Psoas muscle (tissue), 8 donors: ENCODE data around the gene MALRD1. TPM values are rescaled to one million over a fixed set of nuclear protein-coding genes. Genes with fewer than 3 reads are reported as not detected.

Experiments
- ATAC-seq, 4 donors: fragments of 200-7000 bp; cut with Tn5 transposase; one replicate each; pipeline ENCODE4 v1.9.1; 2020; ENCODE audit warnings: moderate library complexity in 3 of 4, mild to moderate bottlenecking in 2 of 4
- DNase-seq, 2 donors: peaks; one replicate each; pipeline ENCODE4 v3.0.0-alpha.2; 2020
- H3K27ac ChIP-seq: fragments of 200-600 bp; one replicate; pipeline ENCODE4 v1.8.0; 2022
- H3K27me3 ChIP-seq, 3 donors: fragments of 200-600 bp in 1 of 3; one replicate each; pipeline versions ENCODE4 v1.6.1 to v1.8.0; 2013 to 2022; ENCODE audit warnings: low read length in 2 of 3, mild to moderate bottlenecking in 2 of 3, moderate library complexity in 1 of 3; ENCODE audit not compliant: insufficient read depth in 3 of 3
- H3K36me3 ChIP-seq, 2 donors: fragments of 200-600 bp in 1 of 2; one replicate each; pipeline versions ENCODE4 v1.6.1 to v1.8.0; 2013 to 2022; ENCODE audit warnings: low read depth in 1 of 2, mild to moderate bottlenecking in 1 of 2, moderate library complexity in 1 of 2; ENCODE audit not compliant: insufficient read depth in 1 of 2
- H3K4me1 ChIP-seq: fragments of 200-600 bp; one replicate; pipeline ENCODE4 v1.8.0; 2022
- H3K4me3 ChIP-seq: fragments of 200-600 bp; one replicate; pipeline ENCODE4 v1.8.0; 2022; ENCODE audit warnings: mild to moderate bottlenecking
- H3K9me3 ChIP-seq: fragments of 200-600 bp; one replicate; pipeline ENCODE4 v1.8.0; 2022
- CTCF ChIP-seq: fragments of 200-600 bp; IDR thresholded peaks from one replicate; pipeline ENCODE4 v1.8.0; 2022; ENCODE audit warnings: antibody characterized with exemption
- WGBS, 3 donors: extraction: QIAGEN DNeasy Blood & Tissue Kit; methylation state at CpG; one replicate each; pipeline versions ENCODE4 v1.1.6 to v1.1.7; 2013; 5-methylcytosine and 5-hydroxymethylcytosine counted together
- intact Hi-C, 2 donors: fragments of 100-400 bp; cut with DNase I; formaldehyde crosslinking; loops; one replicate each; pipeline versions ENCODE4 v1.11.0 to v1.14.2; 2022
- polyA plus RNA-seq, 3 donors: library from polyadenylated mRNA; stranded (reverse); fragments of 200-250 nt; gene quantifications; one replicate each; pipeline ENCODE4 v1.2.3, GENCODE V29; 2013
- total RNA-seq, 4 donors: library from RNA; stranded (reverse); fragmentation: NEBNext Ultra II Directional in 2 of 4; extraction: Animal tissue kit (Norgen Biotek cat#: 25700) in 2 of 4; gene quantifications; one replicate each; pipeline versions ENCODE4 v1.2.1 to v1.2.4, GENCODE V29; 2021 to 2023
- donor health status: healthy with polysubstance abuse.
- donor health status: DM: no; HTN: no; CAD: no; lungs with moderate emphysema.
- donor health status: Bipolar disorder and iron deficiency.
- donor health status: healthy.
- donor health status: DM: yes; HTN: yes; CAD: no.
- donor health status: DM: no; HTN: no; CAD: no.
- donor health status: DM: no; HTN: no; CAD: no.
- donor health status: DM: yes; HTN: yes; CAD: no.

MALRD1 gene
- total and polyA plus RNA-seq, 7 donors, result 0.12 to 0.39 (median 0.27) TPM; not detected in 3

- WGBS, 3 donors, result 10 to 16% (median 14%) methylated on average over 3 of the region's 3 CpGs
- no peak overlapping the region for H3K27ac ChIP-seq
- intact Hi-C loops, result no loop called here
- no peaks in the 10 kb centered on the region for H3K36me3 ChIP-seq
- no peaks in the 10 kb centered on the region for H3K9me3 ChIP-seq
- H3K4me3 ChIP-seq, result no peak overlapping the region
- no peak for ATAC-seq
- no peaks in the 10 kb centered on the region for H3K27me3 ChIP-seq
- H3K4me1 ChIP-seq, result no peaks in the 10 kb centered on the region
- no peak for TF ChIP-seq CTCF
- DNase-seq, result no peak
These were observed 670.7 kb downstream of the MALRD1 start for GRCh38 chr10:19719284-19719683.

- ATAC-seq (no peak), DNase-seq (no peak)
- Histone ChIP-seq H3K27ac (no peak overlapping the region), H3K27me3 (no peaks in the 10 kb centered on the region), H3K9me3 (peaks cover 15% of the 10 kb centered on the region), H3K4me1 (no peaks in the 10 kb centered on the region), H3K36me3 (no peaks in the 10 kb centered on the region), H3K4me3 (no peak overlapping the region)
- intact Hi-C loops, result loop anchor here in 1 of 2 donors (5.0 kb wide), 1 partner anchor 408 kb away; no protein-coding TSS in a partner anchor
- TF ChIP-seq CTCF, result no peak
- WGBS, 3 donors, result 68 to 77% (median 77%) methylated on average over 1 of the region's 1 CpG
These were observed 675.7 kb downstream of the MALRD1 start for GRCh38 chr10:19724287-19724686.

- no peaks in the 10 kb centered on the region for H3K27me3 ChIP-seq
- no peak for TF ChIP-seq CTCF
- H3K4me3 ChIP-seq, result no peak overlapping the region
- no peak for DNase-seq
- WGBS, 3 donors, result 62 to 69% (median 65%) methylated on average over 2 of the region's 2 CpGs
- no peaks in the 10 kb centered on the region for H3K4me1 ChIP-seq
- H3K27ac ChIP-seq, result no peak overlapping the region
- H3K9me3 ChIP-seq, result peaks cover 15% of the 10 kb centered on the region
- intact Hi-C loops, result no loop called here
- H3K36me3 ChIP-seq, result no peaks in the 10 kb centered on the region
- no peak for ATAC-seq
These were observed 679.8 kb downstream of the MALRD1 start for GRCh38 chr10:19728376-19728775.

GRCh38 chr10:19728964-19729363, 680.4 kb downstream of the MALRD1 start:
- Histone ChIP-seq H3K4me3 (no peak overlapping the region), H3K27me3 (no peaks in the 10 kb centered on the region), H3K9me3 (peaks cover 15% of the 10 kb centered on the region), H3K4me1 (no peaks in the 10 kb centered on the region), H3K36me3 (no peaks in the 10 kb centered on the region), H3K27ac (no peak overlapping the region)
- intact Hi-C loops, result no loop called here
- ATAC-seq (no peak), DNase-seq (no peak)
- 94 to 96% (median 95%) methylated on average over 2 of the region's 2 CpGs for WGBS, 3 donors
- TF ChIP-seq CTCF, result no peak

GRCh38 chr10:19730167-19730906, 681.7 kb downstream of the MALRD1 start:
- Histone ChIP-seq H3K4me1 (no peaks in the 10 kb centered on the region), H3K36me3 (no peaks in the 10 kb centered on the region), H3K27ac (no peak overlapping the region), H3K4me3 (no peak overlapping the region), H3K9me3 (peaks cover 15% of the 10 kb centered on the region), H3K27me3 (no peaks in the 10 kb centered on the region)
- 81 to 89% (median 83%) methylated on average over 2 of the region's 2 CpGs for WGBS, 3 donors
- intact Hi-C loops, result no loop called here
- no peak for TF ChIP-seq CTCF
- ATAC-seq, result no peak
- DNase-seq, result no peak
